Measurements from ENCODE around the gene ZNF230.
A peak's percentile ranks its signal among the peaks of the same experiment; 100 is the strongest.

The ZNF230 gene

DNA sequence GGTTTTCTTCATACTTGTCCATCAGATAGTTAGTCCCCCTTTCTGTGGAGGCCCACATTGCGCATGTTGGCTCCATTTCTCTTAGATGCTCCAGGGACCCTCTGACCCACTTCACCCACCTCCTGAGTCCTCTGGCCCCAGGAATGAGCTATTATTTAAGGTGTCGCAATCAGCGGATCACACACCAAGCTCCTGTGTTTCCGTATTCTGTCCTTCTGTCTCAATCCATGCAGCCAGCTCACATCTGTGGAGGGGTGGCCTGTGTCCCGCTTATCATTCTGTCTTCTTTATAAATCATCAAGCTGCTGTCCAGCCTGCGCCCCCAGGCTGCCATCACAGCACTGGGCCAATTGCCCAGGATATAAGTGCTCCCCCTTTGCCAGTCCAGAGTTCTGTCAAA is 4.7 kb downstream of the ZNF230 start:
- H3K4me3 ChIP-seq = no peak overlapping the region
- H3K9me3 ChIP-seq = peaks cover 3% of the 10 kb centered on the region
- no peaks in the 10 kb centered on the region for H3K27me3 ChIP-seq (ENCODE audit: low read depth)
- peaks cover 42% of the 10 kb centered on the region for H3K36me3 ChIP-seq (replicated peaks)
- in situ Hi-C loops (cut with MboI; ENCODE audit: low sequenced_read_pairs) = no loop called here
- H3K4me1 ChIP-seq = peaks cover 4% of the 10 kb centered on the region; the same call in 1 of the 2 replicates
- no peak for DNase-seq (ENCODE audit: low spot score in 2 of 2)

DNA sequence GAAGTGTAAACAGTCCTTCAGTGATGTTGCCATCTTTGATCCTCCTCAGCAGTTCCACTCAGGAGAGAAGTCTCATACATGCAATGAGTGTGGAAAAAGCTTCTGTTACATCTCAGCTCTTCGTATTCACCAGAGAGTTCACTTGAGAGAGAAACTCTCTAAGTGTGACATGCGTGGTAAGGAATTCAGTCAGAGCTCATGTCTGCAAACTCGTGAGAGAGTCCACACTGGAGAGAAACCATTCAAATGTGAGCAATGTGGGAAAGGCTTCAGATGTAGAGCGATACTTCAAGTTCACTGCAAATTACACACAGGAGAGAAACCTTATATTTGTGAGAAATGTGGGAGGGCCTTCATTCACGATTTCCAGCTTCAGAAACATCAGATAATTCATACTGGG is 7.7 kb downstream of the ZNF230 start:
- DNase-seq (ENCODE audit: low spot score in 2 of 2) = no peak
- H3K4me3 ChIP-seq = no peak overlapping the region
- H3K4me1 ChIP-seq = peaks cover under 1% of the 10 kb centered on the region; the same call in 1 of the 2 replicates
- in situ Hi-C loops (cut with MboI; ENCODE audit: low sequenced_read_pairs) = no loop called here
- H3K36me3 ChIP-seq (replicated peaks) = peaks cover 42% of the 10 kb centered on the region
- no peaks in the 10 kb centered on the region for H3K27me3 ChIP-seq (ENCODE audit: low read depth)
- H3K9me3 ChIP-seq = peaks cover 3% of the 10 kb centered on the region

DNA sequence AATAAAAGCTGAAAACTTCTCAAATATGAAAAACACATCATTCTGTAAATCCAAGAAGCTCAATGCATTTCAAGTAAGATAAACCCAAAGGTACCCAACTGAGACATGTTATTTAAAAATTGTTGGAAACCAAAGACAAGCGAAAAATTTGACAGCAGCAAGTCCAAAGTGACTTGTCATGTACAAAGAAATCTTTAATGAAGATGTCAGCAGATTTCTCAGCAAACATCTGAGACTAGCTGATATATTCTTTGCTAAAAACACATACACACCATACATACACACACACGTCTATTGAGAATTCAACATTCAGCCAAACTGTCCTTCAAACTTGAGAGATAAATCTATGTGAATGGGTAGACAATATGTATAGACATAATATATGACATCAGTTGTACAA is 16.7 kb downstream of the ZNF230 start:
- Histone ChIP-seq H3K4me1 (peaks cover 4% of the 10 kb centered on the region; the same call in 1 of the 2 replicates), H3K36me3 (replicated peaks) (no peaks in the 10 kb centered on the region), H3K4me3 (no peak overlapping the region), H3K27me3 (ENCODE audit: low read depth) (no peaks in the 10 kb centered on the region), H3K9me3 (no peaks in the 10 kb centered on the region)
- no peak for DNase-seq (ENCODE audit: low spot score in 2 of 2)
- in situ Hi-C loops (cut with MboI; ENCODE audit: low sequenced_read_pairs) = no loop called here

DNA sequence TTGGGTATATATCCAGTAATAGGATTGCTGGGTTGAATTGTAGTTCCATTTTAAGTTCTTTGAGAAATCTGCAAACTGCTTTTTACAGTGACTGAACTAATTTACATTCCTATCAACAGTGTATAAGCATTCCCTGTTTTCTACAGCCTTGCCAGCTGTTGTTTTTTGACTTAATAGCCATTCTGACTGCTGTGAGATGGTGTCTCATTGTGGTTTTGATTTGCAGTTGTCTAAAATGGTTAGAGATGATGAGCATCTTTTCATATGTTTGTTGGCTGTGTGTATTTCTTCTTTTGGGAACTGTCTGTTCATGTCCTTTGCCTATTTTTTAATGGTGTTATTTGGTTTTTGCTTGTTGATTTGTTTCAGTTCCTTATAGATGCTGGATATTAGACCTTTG is 18.5 kb downstream of the ZNF230 start:
- in situ Hi-C loops (cut with MboI; ENCODE audit: low sequenced_read_pairs) = no loop called here
- DNase-seq (ENCODE audit: low spot score in 2 of 2) = no peak
- Histone ChIP-seq H3K4me1 (peaks cover 2% of the 10 kb centered on the region; the same call in 1 of the 2 replicates), H3K9me3 (no peaks in the 10 kb centered on the region), H3K4me3 (no peak overlapping the region), H3K27me3 (ENCODE audit: low read depth) (no peaks in the 10 kb centered on the region), H3K36me3 (replicated peaks) (no peaks in the 10 kb centered on the region)

DNA sequence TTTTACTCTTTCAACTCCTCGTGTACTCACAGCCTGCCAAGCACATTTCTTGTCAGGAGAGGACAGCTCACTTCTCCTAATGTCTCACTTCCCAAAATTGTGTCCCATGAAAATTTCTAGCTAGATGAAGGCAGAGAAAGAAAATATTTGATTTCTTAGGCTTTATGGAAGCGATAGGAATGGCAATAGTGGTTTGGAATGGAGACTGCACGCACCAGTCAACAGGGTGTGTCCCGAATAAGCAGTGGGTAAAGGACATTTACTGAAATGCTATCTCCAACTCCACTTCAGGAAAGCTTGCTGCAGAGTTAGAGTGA is 22.1 kb downstream of the ZNF230 start:
- Histone ChIP-seq H3K36me3 (replicated peaks) (peaks cover 17% of the 10 kb centered on the region), H3K9me3 (no peaks in the 10 kb centered on the region), H3K4me1 (peaks cover 2% of the 10 kb centered on the region; the same call in 1 of the 2 replicates), H3K4me3 (peak overlapping the region; percentile 65), H3K27me3 (ENCODE audit: low read depth) (no peaks in the 10 kb centered on the region)
- in situ Hi-C loops (cut with MboI; ENCODE audit: low sequenced_read_pairs) = no loop called here
- no peak for DNase-seq (ENCODE audit: low spot score in 2 of 2)

DNA sequence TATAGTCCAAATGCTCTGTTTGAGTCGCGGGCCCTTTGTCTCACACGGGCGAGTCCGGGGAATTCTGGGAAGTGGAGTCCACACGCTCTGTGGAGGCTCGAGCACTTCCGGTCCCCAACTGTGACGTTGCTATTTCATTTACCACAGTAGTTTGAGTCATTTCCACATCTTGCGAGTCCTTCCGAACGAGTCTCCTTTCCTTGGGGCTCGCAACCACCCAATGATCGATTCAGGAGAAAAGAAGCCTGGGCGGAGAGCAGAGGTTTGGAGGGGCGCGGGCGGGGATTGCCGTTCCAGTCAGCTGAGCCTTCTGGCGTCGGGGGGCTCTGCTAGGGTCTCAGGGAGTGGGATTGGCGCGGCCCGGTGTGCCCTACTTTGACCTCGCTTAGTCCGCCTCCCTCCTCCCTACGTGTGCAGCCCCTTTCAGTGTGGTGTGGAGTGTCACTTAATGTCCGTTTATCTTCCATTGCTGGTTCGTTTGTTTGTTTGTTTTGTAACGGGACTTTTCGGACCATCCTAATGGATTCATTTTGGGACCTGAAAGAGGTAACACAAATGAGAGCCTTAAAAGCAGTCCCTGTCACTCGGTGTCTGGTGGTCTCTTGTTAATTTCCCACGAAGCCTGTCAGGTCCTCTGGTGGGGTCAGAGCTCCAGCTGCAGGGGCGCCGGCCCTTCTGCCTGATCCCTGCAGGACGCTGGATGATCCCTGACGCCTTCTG is 22.6 kb downstream of the ZNF230 start, which contains the start of gene ZNF222:
ZNF222 (plus strand) TSS at position 163 of the 720 bp plus-strand sequence; CDS start at position 221, 58 bp downstream.
- H3K36me3 ChIP-seq (replicated peaks) = peaks cover 20% of the 10 kb centered on the region
- no peaks in the 10 kb centered on the region for H3K27me3 ChIP-seq (ENCODE audit: low read depth)
- no peaks in the 10 kb centered on the region; the same call in 1 of the 2 replicates for H3K9me3 ChIP-seq
- H3K4me3 ChIP-seq = peak within 1 kb of the TSS; percentile 65
- peak; percentile 57 to 86 for DNase-seq (ENCODE audit: low spot score in 2 of 2)
- peaks cover 2% of the 10 kb centered on the region; the same call in 1 of the 2 replicates for H3K4me1 ChIP-seq
- in situ Hi-C loops (cut with MboI; ENCODE audit: low sequenced_read_pairs) = no loop called here

DNA sequence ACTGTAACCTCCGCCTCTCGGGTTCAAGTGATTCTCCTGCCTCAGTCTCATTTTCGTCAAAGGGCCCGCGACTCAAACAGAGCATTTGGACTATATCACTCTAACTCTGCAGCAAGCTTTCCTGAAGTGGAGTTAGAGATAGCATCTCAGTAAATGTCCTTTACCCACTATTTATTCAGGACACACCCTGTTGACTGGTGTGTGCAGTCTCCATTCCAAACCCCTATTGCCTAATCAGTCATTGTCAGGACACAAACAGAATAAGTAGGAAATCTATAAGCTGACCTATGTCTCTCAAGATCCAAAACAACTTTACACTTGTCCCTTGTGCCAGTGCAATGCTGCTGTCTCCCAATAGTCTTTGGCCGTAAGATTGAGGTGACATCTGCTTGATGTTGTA is 23.9 kb downstream of the ZNF230 start:
- peaks cover 2% of the 10 kb centered on the region; the same call in 1 of the 2 replicates for H3K4me1 ChIP-seq
- H3K4me3 ChIP-seq = no peak overlapping the region
- no peak for DNase-seq (ENCODE audit: low spot score in 2 of 2)

DNA sequence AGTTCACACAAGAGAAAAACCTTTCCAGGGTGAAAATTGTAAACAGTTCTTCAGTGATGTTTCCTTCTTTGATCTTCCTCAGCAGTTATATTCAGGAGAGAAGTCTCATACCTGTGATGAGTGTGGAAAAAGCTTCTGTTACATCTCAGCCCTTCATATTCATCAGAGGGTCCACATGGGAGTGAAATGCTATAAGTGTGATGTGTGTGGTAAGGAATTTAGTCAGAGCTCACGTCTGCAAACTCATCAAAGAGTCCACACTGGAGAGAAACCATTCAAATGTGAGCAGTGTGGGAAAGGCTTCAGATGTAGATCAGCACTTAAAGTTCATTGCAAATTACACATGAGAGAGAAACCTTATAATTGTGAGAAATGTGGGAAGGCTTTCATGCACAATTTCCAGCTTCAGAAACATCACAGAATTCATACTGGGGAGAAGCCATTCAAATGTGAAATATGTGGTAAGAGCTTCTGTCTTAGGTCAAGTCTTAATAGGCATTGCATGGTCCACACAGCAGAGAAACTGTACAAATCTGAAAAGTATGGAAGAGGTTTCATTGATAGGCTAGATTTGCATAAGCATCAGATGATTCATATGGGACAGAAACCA is 29.3 kb downstream of the ZNF230 start:
- Histone ChIP-seq H3K4me1 (no peaks in the 10 kb centered on the region), H3K9me3 (peaks cover 2% of the 10 kb centered on the region), H3K27me3 (ENCODE audit: low read depth) (no peaks in the 10 kb centered on the region), H3K4me3 (no peak overlapping the region), H3K36me3 (replicated peaks) (peaks cover 41% of the 10 kb centered on the region)
- in situ Hi-C loops (cut with MboI; ENCODE audit: low sequenced_read_pairs) = no loop called here
- peak in 1 of 2 experiments; percentile 1 for DNase-seq (ENCODE audit: low spot score in 2 of 2)

More for the DNA sequence above, 23.9 kb downstream of the ZNF230 start:
- peaks cover 33% of the 10 kb centered on the region for H3K36me3 ChIP-seq (replicated peaks)
- in situ Hi-C loops (cut with MboI; ENCODE audit: low sequenced_read_pairs) = no loop called here
- no peaks in the 10 kb centered on the region for H3K27me3 ChIP-seq (ENCODE audit: low read depth)
- H3K9me3 ChIP-seq = peaks cover 2% of the 10 kb centered on the region; the same call in 1 of the 2 replicates

DNA sequence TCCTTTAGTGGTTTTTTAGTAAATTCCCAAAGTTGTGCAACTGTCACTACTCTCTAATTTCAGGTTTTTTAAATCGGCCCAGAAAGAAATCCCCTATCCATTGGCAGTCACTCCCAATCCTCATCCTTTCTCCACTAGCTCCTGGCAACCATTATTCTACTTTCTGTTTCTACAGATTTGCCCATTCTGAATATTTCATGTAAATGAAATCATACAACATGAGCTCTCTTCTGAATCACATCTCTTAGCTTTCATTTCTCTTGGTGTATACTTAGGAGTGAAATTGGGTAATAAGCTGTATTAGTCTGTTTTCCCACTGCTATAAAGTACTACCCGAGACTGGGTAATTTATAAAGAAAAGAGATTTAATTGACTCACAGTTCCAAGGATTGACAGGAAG is 39.4 kb downstream of the ZNF230 start:
- H3K36me3 ChIP-seq (replicated peaks) = no peaks in the 10 kb centered on the region
- no peaks in the 10 kb centered on the region for H3K4me1 ChIP-seq
- no peak for DNase-seq (ENCODE audit: low spot score in 2 of 2)
- in situ Hi-C loops (cut with MboI; ENCODE audit: low sequenced_read_pairs) = no loop called here
- H3K4me3 ChIP-seq = no peak overlapping the region
- H3K9me3 ChIP-seq = no peaks in the 10 kb centered on the region
- no peaks in the 10 kb centered on the region for H3K27me3 ChIP-seq (ENCODE audit: low read depth)

DNA sequence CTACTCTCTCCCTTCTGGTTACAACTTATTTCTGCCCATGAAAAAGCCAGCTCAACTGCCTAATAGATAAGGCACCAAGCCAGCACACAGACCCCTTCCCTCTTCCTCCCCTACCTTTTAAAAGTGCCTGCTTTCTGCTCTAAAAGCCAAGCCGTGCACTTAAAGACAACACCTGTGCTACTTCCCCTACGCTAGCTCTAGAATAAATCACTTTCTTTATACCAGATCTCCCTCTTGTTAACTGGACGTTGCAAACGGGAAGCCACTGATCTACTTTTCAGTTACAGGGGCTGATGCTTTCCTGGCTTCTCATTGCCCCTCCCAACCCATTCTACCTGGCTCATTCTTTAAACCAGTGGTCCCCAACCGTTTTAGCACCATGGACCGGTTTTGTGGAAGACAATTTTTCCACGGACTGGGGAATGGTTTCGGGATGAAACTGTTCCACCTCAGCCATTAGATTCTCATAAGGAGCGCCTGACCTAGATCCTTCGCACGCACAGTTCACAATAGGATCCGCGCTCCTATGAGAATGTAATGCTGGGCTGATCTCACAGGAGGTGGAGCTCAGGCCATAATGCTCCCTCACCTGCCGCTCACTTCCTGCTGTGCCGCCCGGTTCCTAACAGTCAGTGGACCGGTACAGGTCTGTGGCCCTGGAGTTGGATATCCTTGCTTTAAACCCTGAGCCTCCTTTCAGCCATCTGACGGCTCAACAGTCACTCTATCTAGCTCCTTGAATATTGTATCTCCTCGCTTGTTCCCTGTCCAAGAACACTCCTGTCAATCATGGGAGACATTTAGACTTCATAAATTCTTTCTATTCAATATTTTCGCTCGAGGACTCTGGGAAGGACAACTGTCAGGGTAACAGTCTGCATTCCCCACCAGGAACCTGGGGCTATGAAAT is 48.2 kb downstream of the ZNF230 start:
- Histone ChIP-seq H3K27me3 (ENCODE audit: low read depth) (no peaks in the 10 kb centered on the region), H3K9me3 (0 out of 2 replicates have a peak, but pooled peaks cover 2% of the 10 kb centered on the region), H3K4me3 (no peak overlapping the region), H3K36me3 (replicated peaks) (no peaks in the 10 kb centered on the region), H3K4me1 (no peaks in the 10 kb centered on the region)
- no peak for DNase-seq (ENCODE audit: low spot score in 2 of 2)
- in situ Hi-C loops (cut with MboI; ENCODE audit: low sequenced_read_pairs) = no loop called here

DNA sequence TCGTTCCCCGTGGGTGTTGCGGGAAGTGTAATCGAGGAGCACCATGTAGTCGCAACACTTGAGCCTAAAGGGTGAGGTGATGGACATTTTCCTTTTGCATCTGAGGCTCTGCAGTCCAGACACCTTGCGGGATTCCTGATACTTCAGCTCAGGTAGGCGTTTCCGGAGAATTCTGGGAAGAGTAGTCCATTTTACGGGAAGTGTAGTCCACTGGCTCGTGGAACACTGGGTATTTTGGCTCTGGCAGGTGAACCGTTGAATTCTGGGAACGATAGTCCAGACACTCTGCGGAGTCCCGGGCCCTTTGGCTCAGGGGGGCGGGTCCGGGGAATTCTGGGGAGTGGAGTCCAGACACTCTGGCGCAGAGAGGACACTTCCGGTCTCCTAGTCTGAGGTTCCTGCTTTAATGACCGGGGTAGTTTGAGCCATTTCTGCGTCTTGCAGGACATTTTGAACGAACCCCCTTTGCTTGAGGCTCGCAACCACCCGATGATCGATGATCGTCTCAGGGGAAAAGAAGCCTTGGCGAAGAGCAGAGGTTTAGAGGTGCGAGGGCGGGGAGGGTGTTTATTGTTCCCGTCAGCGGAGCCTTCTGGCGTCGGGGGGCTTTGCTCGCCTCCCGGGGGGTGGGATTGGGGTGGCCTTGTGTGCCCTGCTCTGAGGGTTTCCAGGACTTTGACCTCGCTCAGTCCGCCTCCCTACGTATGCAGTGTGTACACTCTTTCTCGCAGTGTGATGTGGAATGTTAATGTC is 49.1 kb downstream of the ZNF230 start, which contains the start of gene ZNF223:
ZNF223 (plus strand) TSS at position 387 of the 753 bp plus-strand sequence. CDS start 3,141 bp downstream, outside the sequence.
- 0 out of 2 replicates have a peak, but pooled peaks cover 2% of the 10 kb centered on the region for H3K9me3 ChIP-seq
- H3K4me3 ChIP-seq = no peak within 1 kb of the TSS
- in situ Hi-C loops (cut with MboI; ENCODE audit: low sequenced_read_pairs) = no loop called here
- no peaks in the 10 kb centered on the region for H3K27me3 ChIP-seq (ENCODE audit: low read depth)
- H3K4me1 ChIP-seq = no peaks in the 10 kb centered on the region
- no peak for DNase-seq (ENCODE audit: low spot score in 2 of 2)
- no peaks in the 10 kb centered on the region for H3K36me3 ChIP-seq (replicated peaks)

DNA sequence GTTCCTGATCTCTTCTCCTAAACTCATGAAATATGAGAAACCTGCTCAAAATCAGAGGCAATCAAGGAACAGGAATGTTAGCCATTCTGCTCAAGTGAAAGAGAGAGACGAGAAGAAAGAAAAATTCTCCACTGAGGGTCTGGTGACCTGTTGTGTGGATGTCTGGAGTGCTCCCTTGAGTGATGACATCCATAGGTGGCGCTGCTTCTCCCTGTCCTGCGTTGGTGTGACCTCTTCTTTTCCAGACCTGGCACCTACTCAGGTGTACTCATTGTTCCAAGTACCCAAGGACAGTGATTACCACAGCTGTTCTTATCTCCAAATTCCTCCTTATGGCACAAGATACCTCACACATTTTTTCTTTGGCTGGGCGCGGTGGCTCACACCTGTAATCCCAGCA is 53.1 kb downstream of the ZNF230 start:
- no peak for DNase-seq (ENCODE audit: low spot score in 2 of 2)
- Histone ChIP-seq H3K36me3 (replicated peaks) (no peaks in the 10 kb centered on the region), H3K4me3 (no peak overlapping the region), H3K9me3 (0 out of 2 replicates have a peak, but pooled peaks cover 2% of the 10 kb centered on the region), H3K4me1 (no peaks in the 10 kb centered on the region), H3K27me3 (ENCODE audit: low read depth) (no peaks in the 10 kb centered on the region)
- in situ Hi-C loops (cut with MboI; ENCODE audit: low sequenced_read_pairs) = no loop called here

DNA sequence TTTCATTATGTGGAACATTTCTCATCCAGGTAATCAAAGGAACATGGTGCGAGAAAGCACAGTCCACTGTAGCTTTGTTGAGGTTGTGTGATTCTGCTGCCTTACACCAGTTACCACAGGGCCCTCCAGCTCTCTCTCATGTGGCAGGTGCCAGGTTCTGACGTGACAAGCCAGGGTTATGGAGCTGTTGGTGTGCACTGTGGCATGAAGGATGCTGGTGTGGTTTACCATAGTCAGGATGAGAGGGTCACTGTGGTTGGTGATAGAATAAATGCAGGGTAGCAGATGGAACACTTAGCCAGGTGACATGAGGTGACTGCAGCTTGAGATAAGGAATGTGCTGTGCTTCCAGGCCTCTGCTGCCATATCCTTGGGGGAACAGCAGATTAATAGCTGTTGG is 56.5 kb downstream of the ZNF230 start:
- Histone ChIP-seq H3K27me3 (ENCODE audit: low read depth) (no peaks in the 10 kb centered on the region), H3K9me3 (no peaks in the 10 kb centered on the region), H3K36me3 (replicated peaks) (no peaks in the 10 kb centered on the region), H3K4me1 (no peaks in the 10 kb centered on the region), H3K4me3 (no peak overlapping the region)
- in situ Hi-C loops (cut with MboI; ENCODE audit: low sequenced_read_pairs) = no loop called here
- no peak for DNase-seq (ENCODE audit: low spot score in 2 of 2)
